ENCODE results near the gene CD52.

CD52 gene
- long read RNA-seq, result 0 reads

- DNase-seq (ENCODE audit: low read depth in 1 of 2, low spot score in 1 of 2), result peak; percentile 38 to 44
- no peaks in the 10 kb centered on the region for H3K27me3 ChIP-seq (ENCODE audit: insufficient read depth, poor library complexity, severe bottlenecking)
- H3K4me3 ChIP-seq (replicated peaks; ENCODE audit: insufficient read depth, low read length), result no peak within 1 kb of the TSS
- H3K27ac ChIP-seq (replicated peaks), result peak within 1 kb of the TSS; percentile 42
- no peak for TF ChIP-seq SPI1 (IDR thresholded peaks at IDR 0.05; ENCODE audit: borderline replicate concordance, low read depth)
Measured at GRCh38 chr1:26317612-26318337, at the start of gene CD52. TSS of gene CD52 (plus strand) at chr1:26317958. CDS start at chr1:26318018, 60 bp downstream.

- DNase-seq (ENCODE audit: low read depth in 1 of 2, low spot score in 1 of 2), result no peak
- no peak for TF ChIP-seq CTCF (IDR thresholded peaks at IDR 0.05; ENCODE audit: insufficient read depth, low read length)
- TF ChIP-seq GABPA (IDR thresholded peaks at IDR 0.05; ENCODE audit: low read depth), result no peak
- no peak for TF ChIP-seq SPI1 (IDR thresholded peaks at IDR 0.05; ENCODE audit: borderline replicate concordance, low read depth)
- TF ChIP-seq REST (IDR thresholded peaks at IDR 0.05; ENCODE audit: insufficient replicate concordance, low read depth), result no peak
- no peak for TF ChIP-seq POLR2AphosphoS5 (IDR thresholded peaks at IDR 0.05; ENCODE audit: low read depth)
- Histone ChIP-seq H3K27me3 (ENCODE audit: insufficient read depth, poor library complexity, severe bottlenecking) (no peaks in the 10 kb centered on the region), H3K4me3 (replicated peaks; ENCODE audit: insufficient read depth, low read length) (no peak overlapping the region), H3K27ac (replicated peaks) (no peak overlapping the region)
Measured at GRCh38 chr1:26268290-26269197, 49.2 kb upstream of the CD52 start.

GRCh38 chr1:26269198-26269550 lies 48.6 kb upstream of the CD52 start:
- DNase-seq (ENCODE audit: low read depth in 1 of 2, low spot score in 1 of 2), result no peak
- no peak for TF ChIP-seq CTCF (IDR thresholded peaks at IDR 0.05; ENCODE audit: insufficient read depth, low read length)
- TF ChIP-seq SPI1 (IDR thresholded peaks at IDR 0.05; ENCODE audit: borderline replicate concordance, low read depth), result no peak
- TF ChIP-seq POLR2AphosphoS5 (IDR thresholded peaks at IDR 0.05; ENCODE audit: low read depth), result no peak
- no peak for TF ChIP-seq GABPA (IDR thresholded peaks at IDR 0.05; ENCODE audit: low read depth)
- TF ChIP-seq REST (IDR thresholded peaks at IDR 0.05; ENCODE audit: insufficient replicate concordance, low read depth), result no peak
- H3K27me3 ChIP-seq (ENCODE audit: insufficient read depth, poor library complexity, severe bottlenecking), result no peaks in the 10 kb centered on the region
- H3K27ac ChIP-seq (replicated peaks), result no peak overlapping the region
- no peak overlapping the region for H3K4me3 ChIP-seq (replicated peaks; ENCODE audit: insufficient read depth, low read length)

GRCh38 chr1:26274801-26275425 lies 42.8 kb upstream of the CD52 start:
- Histone ChIP-seq H3K27ac (replicated peaks) (peak overlapping the region; percentile 88), H3K4me3 (replicated peaks; ENCODE audit: insufficient read depth, low read length) (no peak overlapping the region), H3K27me3 (ENCODE audit: insufficient read depth, poor library complexity, severe bottlenecking) (no peaks in the 10 kb centered on the region)
- TF ChIP-seq SPI1 (IDR thresholded peaks at IDR 0.05; ENCODE audit: borderline replicate concordance, low read depth) (peak; percentile 73), POLR2AphosphoS5 (IDR thresholded peaks at IDR 0.05; ENCODE audit: low read depth) (peak; percentile 49), REST (IDR thresholded peaks at IDR 0.05; ENCODE audit: insufficient replicate concordance, low read depth) (no peak), GABPA (IDR thresholded peaks at IDR 0.05; ENCODE audit: low read depth) (no peak), CTCF (IDR thresholded peaks at IDR 0.05; ENCODE audit: insufficient read depth, low read length) (no peak)
- peak in 1 of 2 experiments; percentile 93 for DNase-seq (ENCODE audit: low read depth in 1 of 2, low spot score in 1 of 2)
